Limb (tissue), 2 donors: ENCODE measurements around the gene ROBO1.

Experiments
- DNase-seq, 2 donors: peaks; one replicate each; pipeline ENCODE4 v3.0.0-alpha.2; 2016; ENCODE audit errors: extremely low spot score in 2 of 2

The ROBO1 gene

DNA sequence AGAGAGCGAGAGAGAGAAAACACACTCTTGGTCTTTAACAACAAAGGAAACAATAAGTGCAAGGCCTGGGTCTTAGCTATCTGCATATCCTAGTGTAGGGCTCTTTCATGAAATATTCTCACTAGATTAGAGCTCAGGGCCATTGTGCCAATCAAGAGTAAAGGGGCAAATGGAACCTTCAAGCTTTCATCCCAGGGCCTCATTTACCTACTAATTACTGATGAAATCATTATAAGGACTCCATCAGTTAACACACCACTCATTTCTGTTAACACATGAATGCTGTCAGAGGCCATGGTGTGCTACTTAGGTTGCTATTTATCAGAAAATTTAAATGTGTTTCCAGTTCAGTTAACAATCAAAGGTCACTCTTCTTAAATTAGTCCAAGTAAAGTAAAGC lies 597.8 kb downstream of the ROBO1 start:
- no peak for DNase-seq

DNA sequence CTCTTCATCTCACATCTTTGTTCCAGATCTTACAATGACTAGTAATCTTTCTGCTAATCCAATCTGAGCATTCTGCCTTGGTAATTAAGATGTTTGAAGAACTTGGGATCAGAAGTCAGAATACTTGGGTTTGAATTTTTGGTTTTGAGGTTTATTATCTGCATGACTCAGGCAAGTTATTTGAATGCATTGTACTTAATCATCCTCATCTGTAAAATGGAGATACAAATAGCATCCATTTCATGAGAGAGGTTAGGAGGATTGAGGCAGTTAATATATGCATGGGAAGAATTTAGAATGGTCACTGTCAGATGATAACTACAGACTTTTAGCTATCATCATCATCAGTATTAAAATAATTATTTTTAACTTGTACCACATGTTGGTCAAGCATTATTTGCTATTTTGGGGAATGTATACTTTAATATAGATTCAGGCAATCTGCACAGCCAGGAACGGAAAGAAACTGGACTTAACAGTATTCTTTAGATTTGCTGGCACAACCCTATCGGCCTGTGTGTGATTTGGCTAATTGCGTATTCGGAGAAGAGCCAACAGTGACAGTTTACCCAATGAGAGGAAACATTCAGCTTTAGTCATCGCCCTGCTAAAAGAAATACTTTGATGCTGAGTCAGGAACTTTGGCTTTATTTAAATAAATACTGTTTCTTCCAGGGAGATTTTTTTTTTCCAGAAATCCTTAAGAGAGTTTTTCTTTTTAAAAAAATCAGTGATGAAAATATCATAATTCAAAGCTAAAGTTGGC lies 600.0 kb downstream of the ROBO1 start:
- DNase-seq: no peak

DNA sequence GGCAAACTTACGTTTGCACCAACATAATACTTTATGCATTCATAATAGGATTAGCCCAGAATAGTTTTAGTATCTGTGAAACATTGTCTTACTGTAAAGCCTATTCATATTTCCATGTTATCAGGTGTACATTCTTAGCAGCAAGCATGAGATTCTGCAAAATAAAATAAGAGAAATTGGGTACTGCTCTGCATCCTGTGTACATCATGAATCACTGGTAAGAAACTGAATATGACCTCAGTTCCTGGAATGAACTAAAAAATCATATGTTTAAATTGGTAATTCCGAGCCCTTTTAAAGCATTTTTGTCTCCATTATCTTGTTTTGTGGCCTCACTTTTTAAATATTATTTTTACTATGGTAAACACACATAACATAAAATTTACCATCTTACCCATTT lies 605.1 kb downstream of the ROBO1 start:
- no peak for DNase-seq

DNA sequence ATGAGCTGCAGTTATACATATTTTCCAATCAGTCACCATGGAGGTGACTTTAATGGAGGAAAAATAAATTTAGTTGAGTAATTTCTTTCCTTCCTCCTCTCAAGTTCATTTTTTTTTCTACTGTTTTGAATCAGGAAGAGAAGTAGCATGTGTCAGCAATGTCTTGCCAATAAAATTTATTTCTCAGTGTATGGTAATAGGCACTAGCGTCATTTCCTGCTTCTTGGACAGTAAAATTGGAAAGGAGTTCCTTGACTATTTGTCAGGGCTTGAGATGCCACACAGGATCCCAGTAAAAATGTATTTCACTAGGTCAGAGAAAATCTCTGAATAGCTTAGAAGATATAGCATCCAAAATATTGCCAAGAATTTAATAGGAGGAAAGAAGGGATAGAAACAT lies 605.9 kb downstream of the ROBO1 start:
- DNase-seq: no peak

DNA sequence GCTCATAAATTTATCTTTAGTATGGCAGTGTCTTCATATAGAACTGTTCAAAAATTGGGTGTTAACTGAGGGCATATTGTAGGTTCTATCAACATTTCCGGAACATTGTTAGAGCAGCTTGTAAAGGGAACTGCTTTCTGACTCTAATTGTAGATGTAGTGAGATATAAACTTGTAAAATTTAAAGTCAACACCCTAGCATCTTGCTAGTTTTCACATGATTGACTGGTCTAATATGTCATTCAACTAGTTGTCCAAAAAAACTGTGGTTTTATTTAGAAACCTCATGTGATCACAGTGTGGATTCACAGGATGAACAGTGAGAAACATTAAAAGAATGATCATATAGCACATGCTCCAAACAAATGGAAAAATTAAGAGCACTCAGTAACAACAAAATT lies 607.4 kb downstream of the ROBO1 start:
- no peak for DNase-seq

- DNase-seq: no peak
Measured at GRCh38 chr3:79159736-79160135, 608.1 kb downstream of the ROBO1 start.

GRCh38 chr3:79157191-79157590 lies 610.6 kb downstream of the ROBO1 start:
- DNase-seq: no peak

DNA sequence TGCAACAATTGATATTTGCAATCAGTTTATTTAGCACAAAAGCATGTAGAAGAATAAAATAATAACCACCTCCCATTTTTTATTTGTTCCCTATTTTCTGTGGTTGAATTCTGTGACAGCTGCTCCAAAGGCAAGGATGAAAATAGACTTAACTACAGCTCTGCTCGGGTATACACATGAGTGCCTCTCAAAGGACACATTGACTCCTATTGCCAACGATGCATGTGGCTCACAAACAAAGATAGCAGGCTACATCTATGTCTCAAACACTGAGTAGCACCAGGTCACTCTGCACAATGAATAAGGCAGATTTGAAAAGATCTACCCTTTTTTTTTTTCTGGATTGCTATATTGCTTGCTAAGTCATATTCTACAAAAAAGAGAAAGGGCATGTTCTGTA lies 612.9 kb downstream of the ROBO1 start:
- no peak for DNase-seq

GRCh38 chr3:79148786-79149185 lies 619.0 kb downstream of the ROBO1 start:
- no peak for DNase-seq

DNA sequence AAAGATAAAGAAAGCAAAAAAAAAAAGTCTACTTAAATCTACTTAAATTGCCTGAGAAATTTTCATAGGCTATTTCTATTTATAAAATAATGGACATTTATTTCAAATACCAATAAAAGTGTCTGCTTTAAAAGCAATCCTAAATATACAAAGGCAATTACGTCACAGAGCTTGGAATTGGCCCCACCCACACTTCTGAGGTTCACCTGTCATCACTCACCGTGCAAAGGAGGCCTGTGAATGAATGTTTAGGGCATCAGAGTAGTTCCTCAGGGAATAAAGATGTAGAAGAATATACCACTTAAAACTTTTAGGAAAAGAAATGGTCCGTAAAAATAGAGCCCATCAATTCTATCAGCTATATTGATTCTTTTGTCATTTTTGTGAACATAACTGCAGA lies 621.8 kb downstream of the ROBO1 start:
- DNase-seq: no peak

DNA sequence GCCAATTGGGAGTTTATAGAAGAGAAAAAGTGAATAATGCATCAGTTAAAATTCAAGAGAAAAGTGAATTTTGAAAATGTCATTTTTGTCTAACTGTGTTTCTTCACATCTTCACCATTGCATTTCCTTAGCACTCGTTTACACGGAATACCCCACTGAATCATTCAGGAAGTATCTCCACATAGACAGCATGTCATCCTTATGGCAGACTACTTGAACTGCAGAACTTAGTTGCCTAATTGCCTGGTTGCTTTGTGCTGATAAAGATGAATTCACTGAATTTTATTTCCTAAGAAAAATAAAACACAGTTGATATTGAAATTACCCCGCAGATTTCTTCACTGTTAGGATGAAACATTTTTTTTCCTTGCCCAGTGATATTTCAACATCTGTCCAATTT lies 627.1 kb downstream of the ROBO1 start:
- DNase-seq: no peak

DNA sequence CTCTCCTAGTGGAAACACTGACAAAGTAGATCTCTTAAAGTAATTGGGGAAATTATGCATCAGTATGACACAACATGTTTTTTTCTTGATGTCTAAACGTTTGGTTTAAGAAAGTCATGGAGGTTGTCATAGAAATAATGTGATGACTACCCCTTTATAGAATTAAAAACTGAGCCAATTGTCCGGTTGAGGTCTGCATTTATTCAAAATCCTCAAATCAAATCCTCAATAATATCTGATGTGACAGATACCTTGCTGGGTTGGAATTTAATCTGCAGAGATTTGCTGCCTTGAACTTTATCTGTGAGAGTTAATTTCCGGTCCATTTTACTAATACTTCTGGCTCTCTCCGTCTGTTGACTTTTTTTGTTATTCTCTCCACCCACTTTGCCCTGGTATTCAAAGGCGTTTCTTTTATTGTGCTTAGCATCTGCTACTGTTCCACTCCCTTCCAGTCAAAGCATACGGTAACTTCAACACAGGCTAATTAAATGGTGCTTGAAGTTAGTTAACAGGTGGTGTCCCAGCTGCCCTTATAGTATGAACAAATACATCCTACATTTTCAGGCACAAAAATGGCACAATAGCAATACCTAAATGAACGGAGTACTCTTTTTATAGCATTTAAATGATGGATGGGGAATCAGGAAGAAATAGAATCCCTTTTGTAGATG lies 628.3 kb downstream of the ROBO1 start:
- DNase-seq: no peak

GRCh38 chr3:79125313-79125984 lies 642.3 kb downstream of the ROBO1 start:
- no peak for DNase-seq

DNA sequence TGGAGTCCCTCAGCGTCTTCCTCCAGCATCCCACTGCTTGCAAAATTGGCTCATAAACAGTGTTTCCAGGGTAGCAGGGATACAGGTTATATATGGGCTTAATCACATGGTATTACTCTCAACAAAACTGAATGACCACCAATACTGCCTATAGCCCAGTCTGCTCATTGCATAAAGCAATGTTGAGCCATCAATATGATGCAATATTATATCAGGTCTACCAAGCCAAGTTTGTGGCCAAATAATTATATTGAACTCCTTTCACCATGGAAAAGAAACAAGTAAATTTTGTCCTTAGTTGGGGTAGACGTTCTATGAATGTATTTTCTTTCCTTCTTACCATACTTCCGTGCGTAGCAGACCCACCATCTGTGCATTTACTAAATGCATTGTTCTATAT lies 652.3 kb downstream of the ROBO1 start:
- no peak for DNase-seq

- no peak for DNase-seq
Measured at GRCh38 chr3:79113876-79114275, 653.9 kb downstream of the ROBO1 start.

DNA sequence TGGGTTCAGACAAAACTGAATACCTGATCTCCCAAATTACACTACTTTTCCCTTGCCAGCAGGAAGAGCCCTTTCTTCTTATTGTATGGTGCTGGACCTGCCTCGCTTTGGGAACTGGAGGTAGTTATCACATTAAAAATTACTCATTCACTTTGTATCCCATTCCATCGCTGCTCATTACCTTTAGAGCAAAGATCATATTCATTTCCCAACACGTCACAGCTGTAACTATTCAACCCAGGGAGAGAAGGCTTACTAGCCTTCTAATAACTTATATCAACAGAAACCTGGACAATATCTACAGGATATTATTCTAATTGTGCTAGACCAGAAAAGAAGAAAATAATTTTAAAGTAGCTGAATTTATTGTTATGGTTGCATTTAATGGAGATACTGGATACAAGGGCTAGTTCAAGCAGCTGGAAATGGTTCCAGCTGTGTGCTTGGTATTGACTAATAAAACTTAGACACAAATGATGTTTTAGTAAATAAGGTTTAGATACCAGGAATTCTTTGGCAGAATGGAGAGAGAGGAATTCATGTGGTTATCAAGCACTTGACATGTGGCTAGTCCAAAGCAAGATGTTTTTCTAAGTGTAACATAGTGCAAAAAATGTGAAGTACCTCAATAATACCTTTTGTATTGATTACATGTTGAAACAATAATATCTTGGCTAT lies 656.3 kb downstream of the ROBO1 start:
- DNase-seq: no peak

GRCh38 chr3:79109754-79110153 lies 658.0 kb downstream of the ROBO1 start:
- DNase-seq: no peak

DNA sequence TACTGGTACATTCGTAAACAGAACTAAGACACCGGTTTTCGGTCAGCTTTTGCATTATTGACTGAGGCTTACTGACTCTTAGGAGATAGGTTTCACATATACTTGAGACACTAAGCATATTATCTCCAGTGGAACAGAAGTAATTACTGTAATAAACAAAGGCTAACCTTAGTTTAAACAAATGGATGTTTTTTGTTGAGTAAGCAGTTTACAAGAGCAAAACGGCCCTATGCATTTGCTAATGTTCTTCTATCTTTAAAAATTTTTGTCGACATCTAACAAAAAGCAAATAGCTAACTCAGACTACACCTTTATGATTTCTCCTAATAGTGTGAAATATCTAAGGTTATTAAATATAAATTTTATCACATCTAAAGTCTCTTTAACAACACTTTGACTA lies 664.5 kb downstream of the ROBO1 start:
- DNase-seq: no peak

- DNase-seq: no peak
Measured at GRCh38 chr3:79097964-79098660, 669.7 kb downstream of the ROBO1 start.

DNA sequence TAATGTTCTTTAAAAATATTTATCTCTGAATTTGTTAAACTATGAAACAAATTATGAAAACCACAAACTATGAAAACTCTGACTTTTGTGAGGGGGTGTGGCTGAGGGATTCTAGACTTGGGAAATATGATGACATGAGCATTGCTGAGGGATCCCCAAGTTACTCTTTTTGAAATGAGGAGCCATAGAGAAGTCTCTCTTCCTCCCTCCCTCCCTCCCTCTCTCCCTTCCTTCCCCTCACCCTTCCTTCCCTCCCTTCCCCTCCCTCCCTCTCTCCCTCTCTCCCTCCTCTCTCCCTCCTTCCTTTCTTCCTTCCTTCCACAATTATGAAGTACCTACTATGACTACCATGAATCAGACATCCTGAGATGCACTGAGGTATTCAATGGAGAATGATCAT lies 673.1 kb downstream of the ROBO1 start:
- DNase-seq: no peak

DNA sequence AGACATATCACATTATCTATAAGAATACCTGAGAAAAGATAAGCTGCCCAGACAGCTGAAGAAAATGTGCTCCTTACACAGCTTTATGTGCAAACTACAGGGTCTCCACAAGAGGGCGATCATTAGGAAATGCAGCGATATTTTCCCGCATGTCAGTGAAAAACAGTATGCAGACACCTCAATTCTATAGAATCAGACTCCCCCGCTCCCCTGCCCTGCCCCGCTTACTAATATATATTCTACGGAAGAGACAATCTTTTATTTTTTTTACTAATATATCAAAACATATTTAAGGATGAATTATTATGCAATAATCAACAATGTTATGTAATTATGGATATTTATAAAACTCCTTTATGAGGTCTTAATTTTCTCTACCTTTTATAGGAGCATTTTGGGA lies 681.3 kb downstream of the ROBO1 start:
- DNase-seq: peak; percentile 61 to 76

DNA sequence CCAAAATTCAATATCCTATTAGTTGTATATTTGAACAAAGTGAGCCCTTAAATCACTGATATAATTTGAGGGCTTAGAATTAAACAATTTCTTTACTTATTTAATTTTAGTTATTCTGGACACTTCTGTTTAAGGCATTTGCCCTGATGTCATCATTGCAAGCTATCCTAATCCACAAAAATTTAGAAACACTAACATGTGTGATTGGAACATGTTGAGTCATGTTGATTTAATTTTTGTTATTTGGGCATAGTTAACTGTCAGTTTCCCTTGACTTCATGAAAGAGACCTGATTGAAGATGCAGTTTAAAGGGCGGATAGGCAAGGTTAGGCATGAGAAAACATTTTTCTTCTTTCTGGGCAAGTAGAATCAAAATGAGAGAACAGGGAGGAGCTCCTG lies 682.6 kb downstream of the ROBO1 start:
- DNase-seq: no peak
